ENCODE data around the gene CDH22.
A peak's percentile ranks its signal among the peaks of the same experiment; 100 is the strongest.

The CDH22 gene

GRCh38 chr20:46196990-46197389 lies 111.3 kb downstream of the CDH22 start:
- Mint-ChIP-seq H3K36me3 (ENCODE audit: low read depth) (no peaks in the 10 kb centered on the region), H3K9me3 (no peaks in the 10 kb centered on the region), H3K4me3 (no peak overlapping the region), H3K27me3 (ENCODE audit: low read depth) (peaks cover 21% of the 10 kb centered on the region), H3K27ac (no peak overlapping the region), H3K4me1 (ENCODE audit: low read depth) (peaks cover 2% of the 10 kb centered on the region)

DNA sequence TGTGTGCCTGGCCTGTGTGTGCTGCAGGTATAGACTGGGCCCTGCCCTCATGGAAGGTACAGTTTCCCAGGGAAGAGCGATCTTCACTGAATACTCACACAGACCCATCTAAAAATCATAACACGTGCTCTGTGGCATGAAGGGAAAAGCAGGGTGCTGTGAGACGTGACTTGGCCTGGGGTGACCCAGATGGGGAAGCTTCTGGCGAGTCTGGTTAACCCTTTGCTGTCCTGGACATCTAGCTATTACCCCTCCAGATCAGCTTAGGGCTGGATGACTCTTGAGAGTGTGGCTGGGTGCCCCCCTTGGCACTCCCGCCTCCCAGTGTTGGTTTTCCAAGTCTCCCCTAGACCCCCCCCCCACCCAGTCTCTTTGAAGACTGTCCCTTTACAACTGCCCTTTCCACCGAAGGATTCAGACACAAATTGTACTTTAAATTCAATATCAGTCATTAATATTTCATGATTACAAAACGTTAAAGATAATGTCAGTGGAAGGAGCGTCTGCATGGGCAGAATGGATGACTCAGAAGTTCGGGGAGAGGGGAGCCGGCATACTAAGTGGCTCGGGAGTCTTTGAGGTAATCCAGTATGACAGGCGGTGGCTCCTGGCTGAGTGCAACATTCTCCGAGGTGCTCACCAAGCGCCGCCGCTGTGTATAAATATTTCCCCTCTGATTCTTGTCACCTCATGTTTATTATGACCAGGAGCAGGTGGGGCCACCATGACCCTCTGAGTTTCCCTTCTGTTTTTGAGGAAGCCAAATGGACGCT lies 112.8 kb downstream of the CDH22 start:
- no peak overlapping the region for H3K4me3 Mint-ChIP-seq
- no peaks in the 10 kb centered on the region for H3K9me3 Mint-ChIP-seq
- H3K36me3 Mint-ChIP-seq (ENCODE audit: low read depth) = no peaks in the 10 kb centered on the region
- peaks cover 2% of the 10 kb centered on the region for H3K4me1 Mint-ChIP-seq (ENCODE audit: low read depth)
- no peak overlapping the region for H3K27ac Mint-ChIP-seq
- peaks cover 17% of the 10 kb centered on the region for H3K27me3 Mint-ChIP-seq (ENCODE audit: low read depth)

DNA sequence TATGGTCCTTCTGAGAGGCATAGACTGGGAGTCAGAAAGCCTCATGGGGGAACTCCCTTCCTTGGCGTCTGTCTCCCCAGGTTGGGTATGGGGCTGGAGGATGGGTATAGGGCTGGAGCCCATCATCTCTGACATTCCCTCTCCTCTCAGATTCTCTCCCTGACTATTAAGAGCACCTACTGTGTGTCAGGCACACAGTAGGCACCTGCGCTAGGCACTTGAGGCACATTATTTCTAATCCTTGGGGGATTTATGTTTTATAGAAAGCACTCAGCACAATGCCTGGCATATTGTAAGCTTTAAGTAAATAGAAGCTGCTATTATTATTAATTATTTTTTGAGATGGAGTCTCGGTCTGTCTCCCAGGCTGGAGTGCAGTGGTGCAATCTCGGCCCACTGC lies 113.9 kb downstream of the CDH22 start:
- H3K27ac Mint-ChIP-seq = no peak overlapping the region
- no peaks in the 10 kb centered on the region for H3K9me3 Mint-ChIP-seq
- no peak overlapping the region for H3K4me3 Mint-ChIP-seq
- no peaks in the 10 kb centered on the region for H3K36me3 Mint-ChIP-seq (ENCODE audit: low read depth)
- peaks cover 2% of the 10 kb centered on the region for H3K4me1 Mint-ChIP-seq (ENCODE audit: low read depth)
- H3K27me3 Mint-ChIP-seq (ENCODE audit: low read depth) = peaks cover 13% of the 10 kb centered on the region

DNA sequence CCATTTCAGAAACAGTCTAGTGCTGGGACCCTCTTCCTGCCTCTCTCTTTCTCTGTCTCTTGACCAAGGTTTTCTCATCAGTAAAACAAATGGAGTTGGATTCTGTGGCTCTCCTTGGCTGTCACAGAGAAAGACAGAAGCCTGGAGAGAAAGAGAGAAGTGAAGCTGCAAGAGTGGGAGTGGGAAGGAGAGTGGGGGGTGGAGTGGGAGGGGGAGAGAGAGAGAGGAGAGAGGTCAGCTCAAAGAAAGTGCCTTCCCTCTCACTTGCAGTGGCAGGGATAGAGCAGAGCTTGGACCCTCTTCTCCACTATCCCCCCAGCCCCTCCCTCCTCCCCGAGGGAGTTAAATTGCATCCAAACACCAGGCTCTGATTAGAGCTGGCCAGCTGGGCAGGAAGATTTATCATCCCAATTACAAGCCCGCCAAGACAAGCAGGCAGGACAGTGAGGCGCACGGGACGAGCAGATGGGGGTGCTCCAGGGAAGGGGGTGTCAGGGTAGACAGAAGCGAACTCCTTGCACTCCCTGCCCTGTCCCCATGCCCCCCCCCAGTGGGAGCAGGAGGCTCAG lies 115.8 kb downstream of the CDH22 start:
- no peak overlapping the region for H3K4me3 Mint-ChIP-seq
- no peaks in the 10 kb centered on the region for H3K9me3 Mint-ChIP-seq
- no peaks in the 10 kb centered on the region for H3K4me1 Mint-ChIP-seq (ENCODE audit: low read depth)
- peaks cover 8% of the 10 kb centered on the region for H3K27me3 Mint-ChIP-seq (ENCODE audit: low read depth)
- no peaks in the 10 kb centered on the region for H3K36me3 Mint-ChIP-seq (ENCODE audit: low read depth)
- no peak overlapping the region for H3K27ac Mint-ChIP-seq

DNA sequence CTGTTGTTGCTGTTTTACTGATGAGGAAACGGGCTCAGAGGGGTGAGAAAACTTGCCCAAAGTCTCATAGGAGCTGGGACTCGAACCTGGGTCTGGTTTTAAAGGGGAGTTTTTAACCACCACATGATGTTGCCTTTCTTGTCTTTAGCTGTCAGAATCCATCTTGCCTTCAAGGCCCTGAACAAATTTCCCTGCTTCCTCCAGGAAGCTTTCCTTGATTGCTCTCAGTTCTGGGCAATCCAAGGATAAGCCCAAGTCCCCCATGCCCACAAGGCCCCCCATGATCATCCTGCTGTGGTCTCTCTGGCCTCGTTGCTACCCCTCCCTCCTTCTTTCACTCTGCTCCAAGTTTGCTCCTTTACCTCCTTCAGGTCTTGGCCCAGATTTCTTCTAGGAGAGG lies 116.7 kb downstream of the CDH22 start:
- Mint-ChIP-seq H3K4me1 (ENCODE audit: low read depth) (no peaks in the 10 kb centered on the region), H3K27me3 (ENCODE audit: low read depth) (peaks cover 8% of the 10 kb centered on the region), H3K36me3 (ENCODE audit: low read depth) (no peaks in the 10 kb centered on the region), H3K4me3 (no peak overlapping the region), H3K9me3 (no peaks in the 10 kb centered on the region), H3K27ac (peak overlapping the region; percentile 24)

- Mint-ChIP-seq H3K9me3 (no peaks in the 10 kb centered on the region), H3K36me3 (ENCODE audit: low read depth) (no peaks in the 10 kb centered on the region), H3K27me3 (ENCODE audit: low read depth) (peaks cover 8% of the 10 kb centered on the region), H3K27ac (no peak overlapping the region), H3K4me3 (no peak overlapping the region), H3K4me1 (ENCODE audit: low read depth) (no peaks in the 10 kb centered on the region)
Observed at GRCh38 chr20:46191168-46191540, 117.1 kb downstream of the CDH22 start.

DNA sequence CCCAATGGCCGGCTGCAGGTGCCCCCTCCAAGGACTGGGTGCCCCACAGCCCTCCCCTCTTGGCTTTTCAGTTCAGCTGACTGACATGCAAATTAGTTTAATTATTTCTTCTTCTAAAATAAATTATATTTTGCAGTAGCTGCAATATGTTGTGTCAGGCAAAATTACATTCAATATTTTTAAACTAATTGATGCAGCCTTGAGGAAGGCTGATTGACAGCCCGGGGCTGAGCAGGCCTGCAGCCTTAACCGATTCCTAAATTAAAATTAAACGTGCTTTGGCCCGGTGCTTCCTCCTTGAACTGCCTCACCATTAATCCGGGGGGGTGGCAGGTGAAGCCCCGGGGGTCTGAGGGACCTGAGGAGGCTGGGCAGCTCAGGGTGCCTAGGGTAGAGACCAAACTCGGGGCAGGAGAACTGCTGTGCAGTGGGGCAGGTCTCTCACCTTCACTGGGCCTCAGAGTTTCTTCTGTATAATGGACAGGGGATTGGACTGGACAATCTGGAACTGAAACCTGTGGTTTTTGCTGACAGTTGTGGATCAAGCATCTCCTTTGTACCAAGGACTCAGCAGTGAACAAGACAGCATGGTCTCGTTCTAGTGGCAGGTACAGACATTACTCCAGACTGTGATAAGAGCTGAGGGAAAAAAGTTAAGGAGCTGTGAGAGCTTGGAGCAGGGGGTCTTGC lies 117.7 kb downstream of the CDH22 start:
- no peaks in the 10 kb centered on the region for H3K9me3 Mint-ChIP-seq
- peaks cover 8% of the 10 kb centered on the region for H3K27me3 Mint-ChIP-seq (ENCODE audit: low read depth)
- H3K4me3 Mint-ChIP-seq = no peak overlapping the region
- H3K4me1 Mint-ChIP-seq (ENCODE audit: low read depth) = no peaks in the 10 kb centered on the region
- no peak overlapping the region for H3K27ac Mint-ChIP-seq
- no peaks in the 10 kb centered on the region for H3K36me3 Mint-ChIP-seq (ENCODE audit: low read depth)

DNA sequence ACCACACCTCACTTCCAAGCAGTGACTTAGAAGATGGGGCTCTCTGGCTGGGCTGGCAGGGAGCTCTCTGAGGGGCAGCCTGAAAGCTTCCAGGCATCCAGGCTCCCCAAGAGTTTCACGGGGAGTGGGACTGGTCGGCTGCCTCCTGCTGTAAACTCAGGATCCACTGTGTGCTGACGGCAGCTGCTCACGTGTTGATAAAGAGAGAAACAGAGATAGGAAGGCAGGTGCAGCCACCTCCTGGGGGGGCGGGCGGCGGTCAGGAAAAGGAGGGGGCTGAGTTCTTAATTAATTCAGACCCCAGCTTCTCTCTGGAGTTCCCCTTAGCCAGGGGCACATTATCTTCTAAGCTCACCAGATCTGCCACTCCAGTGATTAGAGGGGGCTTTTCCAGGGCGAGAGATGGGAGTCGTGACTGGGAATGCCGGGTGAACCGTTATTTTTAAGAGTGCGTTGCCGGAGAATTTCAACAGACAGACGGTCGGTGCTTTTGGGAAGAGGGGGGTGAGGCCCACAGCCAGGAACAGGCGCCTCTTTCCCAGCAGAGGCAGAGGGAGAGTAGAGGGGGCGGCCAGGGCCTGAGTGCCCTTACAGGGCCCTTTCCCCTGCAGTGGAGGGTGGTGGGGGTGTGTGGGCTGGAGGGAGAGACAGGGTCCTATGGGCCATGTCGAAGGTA lies 119.3 kb downstream of the CDH22 start:
- H3K27ac Mint-ChIP-seq = no peak overlapping the region

DNA sequence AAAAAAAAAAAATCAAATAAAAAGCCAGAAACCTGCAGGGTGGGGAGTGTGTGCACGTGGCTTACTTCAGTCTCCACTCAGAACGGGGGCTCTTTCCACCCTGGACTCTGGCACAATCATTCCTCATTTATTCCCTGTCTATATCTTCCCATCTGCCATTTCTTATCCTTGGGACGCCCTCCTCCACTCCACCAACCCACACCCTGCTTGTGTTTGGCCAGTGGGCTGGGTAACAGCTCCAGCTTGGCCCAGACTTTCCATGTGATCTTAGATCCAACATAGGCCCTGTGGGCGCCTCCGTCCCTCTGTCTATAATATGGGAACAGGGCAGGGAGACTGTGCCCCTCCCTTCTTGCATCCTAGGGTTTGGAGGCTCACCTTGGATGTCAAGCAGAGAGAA lies 122.1 kb downstream of the CDH22 start:
- no peaks in the 10 kb centered on the region for H3K9me3 Mint-ChIP-seq
- no peaks in the 10 kb centered on the region for H3K4me1 Mint-ChIP-seq (ENCODE audit: low read depth)
- H3K27ac Mint-ChIP-seq = no peak overlapping the region
- H3K4me3 Mint-ChIP-seq = no peak overlapping the region
- no peaks in the 10 kb centered on the region for H3K36me3 Mint-ChIP-seq (ENCODE audit: low read depth)
- H3K27me3 Mint-ChIP-seq (ENCODE audit: low read depth) = peaks cover 14% of the 10 kb centered on the region

More for the DNA sequence above, 119.3 kb downstream of the CDH22 start:
- Mint-ChIP-seq H3K27me3 (ENCODE audit: low read depth) (peaks cover 8% of the 10 kb centered on the region), H3K4me3 (no peak overlapping the region), H3K36me3 (ENCODE audit: low read depth) (no peaks in the 10 kb centered on the region), H3K4me1 (ENCODE audit: low read depth) (no peaks in the 10 kb centered on the region), H3K9me3 (no peaks in the 10 kb centered on the region)

- Mint-ChIP-seq H3K36me3 (ENCODE audit: low read depth) (no peaks in the 10 kb centered on the region), H3K9me3 (no peaks in the 10 kb centered on the region), H3K27me3 (ENCODE audit: low read depth) (peaks cover 12% of the 10 kb centered on the region), H3K4me3 (no peak overlapping the region), H3K27ac (no peak overlapping the region), H3K4me1 (ENCODE audit: low read depth) (no peaks in the 10 kb centered on the region)
Observed at GRCh38 chr20:46185353-46185752, 122.9 kb downstream of the CDH22 start.

DNA sequence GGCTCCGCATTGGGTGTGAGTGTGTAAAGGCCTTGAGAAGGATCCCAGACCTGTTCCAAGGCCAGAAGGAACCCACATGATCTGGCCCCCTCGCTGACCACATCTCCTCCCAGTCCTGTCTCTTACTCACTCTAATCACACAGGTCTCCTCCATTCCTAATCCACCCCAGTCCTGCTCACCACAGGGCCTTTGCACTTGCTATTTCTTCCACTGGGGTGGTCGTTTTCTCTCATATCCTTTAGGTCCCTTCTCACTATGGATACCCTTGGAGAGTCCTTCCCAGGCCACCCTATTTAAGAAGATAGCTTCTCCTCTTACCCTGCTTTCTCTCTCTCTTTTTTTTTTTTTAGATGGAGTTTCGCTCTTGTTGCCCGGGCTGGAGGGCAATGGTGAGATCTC lies 124.5 kb downstream of the CDH22 start:
- no peak overlapping the region for H3K27ac Mint-ChIP-seq
- peaks cover 8% of the 10 kb centered on the region for H3K27me3 Mint-ChIP-seq (ENCODE audit: low read depth)
- H3K36me3 Mint-ChIP-seq (ENCODE audit: low read depth) = no peaks in the 10 kb centered on the region
- H3K9me3 Mint-ChIP-seq = no peaks in the 10 kb centered on the region
- H3K4me1 Mint-ChIP-seq (ENCODE audit: low read depth) = no peaks in the 10 kb centered on the region
- no peak overlapping the region for H3K4me3 Mint-ChIP-seq

DNA sequence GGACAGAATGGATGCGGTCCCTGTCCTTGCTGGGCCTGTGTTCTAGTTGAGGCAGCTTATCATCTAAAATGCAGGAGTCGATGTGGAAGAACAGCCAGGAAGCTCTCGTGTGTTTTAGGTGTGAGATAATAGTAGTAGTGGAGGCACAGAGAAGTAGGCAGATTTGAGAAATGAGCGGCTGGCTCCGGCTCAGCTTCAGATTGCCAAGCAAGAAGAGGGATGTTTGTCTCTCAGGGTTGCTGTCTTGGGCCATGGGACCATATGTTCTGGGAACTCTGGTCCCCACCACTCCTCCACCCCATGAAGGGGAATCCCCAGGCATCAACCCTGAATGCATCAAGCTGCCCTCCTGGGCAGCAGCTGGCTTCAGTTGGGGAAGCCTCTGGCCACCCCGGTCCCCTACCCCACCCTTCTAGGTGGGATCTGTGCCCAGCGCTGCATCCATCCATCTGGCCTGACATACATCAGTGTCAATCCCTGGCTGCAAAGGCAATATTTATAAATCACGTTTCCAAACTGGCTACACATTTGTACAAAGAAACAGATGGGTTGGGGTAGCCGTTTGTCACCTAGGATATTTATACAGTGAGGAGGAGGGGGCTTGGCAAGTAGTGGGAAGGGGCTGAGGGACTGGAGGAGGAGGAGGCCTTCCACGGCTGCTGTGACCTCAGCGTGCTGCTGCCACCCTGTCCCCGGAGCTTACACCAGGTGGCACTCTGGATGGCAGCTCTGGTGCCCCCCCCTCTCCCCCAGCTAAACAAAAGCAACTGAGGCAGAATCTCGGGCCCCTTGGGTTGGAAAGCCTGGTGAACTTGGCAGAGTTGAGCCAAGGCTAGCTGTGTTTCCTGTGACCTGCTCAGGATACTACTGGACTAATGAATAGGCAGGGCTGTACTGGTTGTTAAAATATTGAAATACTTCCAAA lies 125.8 kb downstream of the CDH22 start:
- H3K9me3 Mint-ChIP-seq = no peaks in the 10 kb centered on the region
- no peak overlapping the region for H3K27ac Mint-ChIP-seq
- no peaks in the 10 kb centered on the region for H3K4me1 Mint-ChIP-seq (ENCODE audit: low read depth)
- peaks cover 7% of the 10 kb centered on the region for H3K27me3 Mint-ChIP-seq (ENCODE audit: low read depth)
- no peaks in the 10 kb centered on the region for H3K36me3 Mint-ChIP-seq (ENCODE audit: low read depth)
- no peak overlapping the region for H3K4me3 Mint-ChIP-seq

DNA sequence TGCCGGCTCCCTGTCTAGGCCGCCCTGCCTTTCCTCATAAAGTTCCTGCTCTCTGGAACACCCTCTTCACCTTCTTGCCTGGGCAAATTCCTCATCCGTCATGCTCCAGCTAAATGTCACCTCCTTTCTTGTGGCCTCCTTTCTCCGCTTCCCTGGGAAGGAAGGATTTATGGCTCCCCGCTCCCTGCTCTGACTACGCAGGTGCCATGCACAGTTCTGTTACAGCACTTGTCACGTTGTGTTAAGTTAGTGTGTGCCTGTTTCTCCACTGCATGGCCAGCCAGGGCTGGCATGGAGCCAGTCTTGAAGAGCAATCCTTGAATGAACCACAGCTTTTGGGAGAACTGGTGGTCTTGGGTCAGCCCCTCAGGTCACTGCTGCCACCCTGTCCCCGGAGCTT lies 128.4 kb downstream of the CDH22 start:
- Mint-ChIP-seq H3K27me3 (ENCODE audit: low read depth) (peaks cover 24% of the 10 kb centered on the region), H3K27ac (no peak overlapping the region), H3K9me3 (no peaks in the 10 kb centered on the region), H3K4me3 (no peak overlapping the region), H3K4me1 (ENCODE audit: low read depth) (no peaks in the 10 kb centered on the region), H3K36me3 (ENCODE audit: low read depth) (no peaks in the 10 kb centered on the region)

- no peaks in the 10 kb centered on the region for H3K9me3 Mint-ChIP-seq
- H3K4me3 Mint-ChIP-seq = no peak overlapping the region
- no peak overlapping the region for H3K27ac Mint-ChIP-seq
- no peaks in the 10 kb centered on the region for H3K36me3 Mint-ChIP-seq (ENCODE audit: low read depth)
- H3K27me3 Mint-ChIP-seq (ENCODE audit: low read depth) = peaks cover 27% of the 10 kb centered on the region
- no peaks in the 10 kb centered on the region for H3K4me1 Mint-ChIP-seq (ENCODE audit: low read depth)
Observed at GRCh38 chr20:46178891-46179290, 129.4 kb downstream of the CDH22 start.

Measured in T-helper 1 cell treated with Interleukin-12 subunit alpha and Interleukin-12 subunit beta and Interleukin-4 antibody, amounts not matched to agents 30 μg/mL and 1 μg/mL, for 36 hours (primary cell).